GM19351 (cell line): Measurements from ENCODE around the gene MRPS7.

Experiments used
- ATAC-seq: cut with Tn5 transposase; IDR thresholded peaks from one replicate; pipeline ENCODE4 v1.9.1; 2021; ENCODE audit warnings: mild to moderate bottlenecking, moderate library complexity; ENCODE audit not compliant: unreplicated experiment

Gene MRPS7

DNA sequence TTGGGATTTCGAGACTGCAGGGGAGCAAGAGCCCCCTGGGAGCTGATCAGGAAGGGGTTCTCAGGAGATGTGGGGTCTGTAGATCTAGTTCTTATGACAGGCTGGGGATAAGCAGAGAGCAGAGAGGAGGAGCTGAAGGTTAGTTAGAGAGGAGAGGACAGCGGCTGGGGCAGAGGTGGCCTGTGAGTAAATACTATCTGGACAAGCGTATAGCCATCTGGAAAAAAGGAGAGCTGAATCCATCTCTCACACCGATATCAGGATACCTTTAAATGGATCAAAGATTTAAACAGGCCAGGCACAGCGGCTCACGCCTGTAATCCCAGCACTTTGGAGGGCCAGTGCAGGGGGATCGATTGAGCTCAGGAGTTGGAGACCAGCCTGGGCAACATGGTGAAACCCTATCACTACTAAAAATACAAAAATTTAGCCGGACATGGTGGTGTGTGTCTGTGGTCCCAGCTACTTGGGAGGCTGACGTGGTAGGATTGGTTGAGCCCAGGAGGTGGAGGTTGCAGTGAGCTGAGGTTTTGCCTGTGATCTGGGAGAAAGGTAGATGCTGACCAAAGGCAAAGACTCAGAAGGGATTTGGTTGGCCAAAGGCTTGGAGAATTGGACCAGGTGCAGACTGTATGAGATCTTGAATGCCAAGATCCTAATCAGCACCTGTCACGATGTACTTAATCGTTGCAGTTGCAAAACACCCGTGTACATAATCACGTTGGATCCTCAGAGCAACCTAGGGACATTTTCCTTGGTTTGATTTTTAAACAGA is 46.5 kb downstream of the MRPS7 start:
- ATAC-seq: no peak

DNA sequence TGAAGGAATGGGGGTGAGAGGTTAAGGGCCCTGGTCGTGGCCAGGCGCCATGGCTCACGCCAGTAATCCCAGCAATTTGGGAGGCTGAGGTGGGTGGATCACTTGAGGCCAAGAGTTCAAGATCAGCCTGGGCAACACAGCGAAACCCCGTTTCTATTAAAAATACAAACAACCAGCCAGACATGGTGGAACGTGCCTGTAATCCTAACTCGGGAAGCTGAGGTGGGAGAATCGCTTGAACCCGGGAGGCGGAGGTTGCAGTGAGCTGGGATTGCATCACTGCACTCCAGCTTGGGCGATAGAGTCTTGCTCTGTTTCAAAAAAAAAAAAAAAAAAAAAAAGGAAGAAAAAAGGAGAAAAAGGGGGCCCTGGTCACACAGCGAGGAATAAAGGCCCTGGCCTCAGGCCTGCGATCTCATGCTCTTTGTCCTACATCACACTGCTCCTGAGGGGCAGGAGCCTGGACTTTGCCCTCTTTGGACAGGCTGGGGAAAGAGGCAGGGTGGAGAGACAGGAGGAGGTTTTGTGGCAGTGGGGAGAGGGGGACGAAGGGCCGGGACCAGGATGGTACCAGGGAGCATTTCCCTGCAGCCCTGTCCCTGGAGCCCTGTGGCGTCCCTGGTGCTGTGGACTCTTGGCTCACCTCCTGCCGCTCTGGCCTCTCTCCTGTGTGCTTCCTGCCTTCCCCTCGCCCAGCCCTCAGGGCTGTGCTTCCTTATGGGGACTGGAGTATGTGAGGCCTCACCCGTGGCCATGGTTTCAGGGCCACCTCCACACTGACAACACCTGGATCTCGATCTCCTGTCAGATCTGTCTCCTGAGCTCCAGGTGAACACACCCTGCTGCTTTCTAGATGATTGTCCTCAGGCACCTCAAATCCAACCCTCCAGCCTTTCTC is 47.3 kb downstream of the MRPS7 start:
- no peak for ATAC-seq

DNA sequence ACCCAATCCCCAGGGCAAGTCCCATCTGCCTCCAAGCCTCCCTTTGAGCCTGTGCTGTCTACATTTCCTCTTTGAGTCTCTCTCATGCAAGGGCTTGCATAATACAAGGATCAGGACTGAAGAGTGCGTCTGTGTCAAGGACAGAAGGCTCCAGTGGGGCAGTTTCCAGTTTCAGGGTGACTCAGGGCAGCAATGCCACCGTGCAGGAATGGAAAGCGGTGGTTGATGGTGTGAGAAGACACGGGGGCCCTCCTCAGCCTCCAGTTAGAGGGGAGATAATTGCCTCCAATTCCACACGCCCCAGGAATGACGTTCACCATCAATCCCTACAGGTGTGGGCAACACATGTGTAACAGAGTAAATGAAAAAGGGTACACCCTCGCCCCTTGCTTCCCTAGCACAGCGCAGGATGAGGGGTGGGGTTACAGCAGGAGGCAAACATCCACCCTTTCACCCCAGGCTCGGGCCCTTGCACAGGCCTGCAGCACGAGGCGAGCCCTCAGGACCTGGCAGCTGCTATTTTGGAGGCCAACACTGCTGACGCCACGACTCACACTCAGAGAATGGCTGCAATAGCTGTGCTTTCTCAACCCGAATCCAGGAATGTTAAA is 52.4 kb downstream of the MRPS7 start:
- ATAC-seq: no peak

DNA sequence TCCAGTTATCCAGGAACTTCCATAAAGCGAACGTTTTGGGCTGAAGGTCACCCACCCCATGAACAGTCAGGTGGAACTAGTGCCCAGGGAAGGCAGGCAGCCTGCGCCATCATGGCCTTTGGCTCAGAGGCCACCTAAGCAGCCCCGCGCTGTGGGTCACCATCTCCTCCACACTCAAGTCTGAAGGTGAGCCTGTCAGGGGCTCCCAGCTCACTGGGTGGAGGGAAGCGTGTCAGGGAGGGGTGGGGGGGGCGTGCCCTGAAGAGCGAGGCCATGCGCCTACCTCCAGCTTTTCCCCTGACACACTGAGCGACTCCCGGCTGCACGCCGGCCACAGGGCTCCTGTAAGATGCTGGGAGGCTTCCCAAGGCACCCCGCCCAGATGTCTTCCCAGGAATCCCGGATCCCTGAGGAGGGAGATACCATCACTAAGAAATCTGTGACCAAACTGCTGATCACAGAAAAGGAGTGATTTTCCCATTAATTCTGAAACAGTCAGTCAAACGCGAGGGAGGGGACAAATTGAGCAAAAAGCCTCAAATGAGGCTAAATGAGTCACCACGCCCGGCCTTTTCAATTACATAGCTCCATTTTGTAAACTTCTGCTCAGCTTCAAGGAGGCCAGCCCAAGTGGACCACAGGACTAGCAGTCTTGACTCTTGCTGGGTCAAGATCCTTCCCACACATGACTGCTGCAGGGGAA is 54.0 kb downstream of the MRPS7 start:
- ATAC-seq: no peak
